ENCODE measurements around the gene CPT2. TPM values are rescaled to one million over a fixed set of nuclear protein-coding genes. Genes with fewer than 3 reads are reported as not detected.
"Not testable (repeated sequence)": the region's sequence is repeated elsewhere in the genome, so short reads cannot be mapped to it uniquely, and the experiment has no call there.

The CPT2 gene
- total RNA-seq, 1 donor from 2014 or later, result 22.9 TPM

DNA sequence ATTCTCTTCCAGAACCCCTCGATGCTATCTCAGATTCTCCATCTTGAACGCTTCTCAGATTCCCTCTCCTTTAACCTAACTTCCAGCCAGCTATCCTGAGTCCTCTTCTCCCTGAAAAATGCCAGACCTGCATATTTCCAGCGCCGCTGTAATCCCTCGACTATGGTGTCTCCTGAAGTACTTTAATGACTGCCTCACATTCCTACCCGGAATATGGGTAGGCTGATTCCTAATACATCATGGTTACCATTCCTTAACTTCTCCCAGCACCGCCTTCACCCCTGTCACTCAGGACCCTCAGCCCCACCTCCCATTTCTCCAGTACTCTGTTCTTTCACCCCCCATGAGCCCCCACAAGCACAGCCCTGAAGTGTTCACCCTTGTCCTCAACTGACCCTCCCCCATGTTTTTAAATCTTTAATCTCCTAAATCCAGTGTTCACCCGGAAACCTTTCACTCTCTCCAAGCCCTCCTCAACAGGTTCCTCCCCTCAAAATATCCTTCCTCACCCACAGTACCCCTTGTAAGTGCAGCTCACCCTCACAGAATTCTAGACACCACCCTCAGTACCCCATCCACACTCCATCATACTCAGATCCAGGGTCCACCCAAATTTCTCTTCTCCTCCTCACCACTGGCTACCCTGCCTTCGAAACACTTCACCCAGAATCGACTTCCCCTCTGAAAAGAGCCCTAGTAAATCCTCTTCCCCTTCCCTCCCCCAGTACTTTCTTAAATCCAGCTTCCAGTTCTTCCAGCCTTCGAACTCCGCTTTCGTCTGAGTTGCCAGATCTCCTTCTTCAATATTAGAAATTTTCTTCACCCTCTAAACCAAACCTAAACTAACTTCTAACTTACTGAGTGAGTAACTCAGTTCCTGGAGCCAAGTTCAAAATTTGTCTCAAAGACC is 922 bp downstream of the CPT2 start:
- H3K36me3 Mint-ChIP-seq (ENCODE audit: low read depth), result peaks cover 9% of the 10 kb centered on the region
- H3K27me3 Mint-ChIP-seq (ENCODE audit: low read depth), result no peaks in the 10 kb centered on the region
- peak overlapping the region; percentile 96 for H3K27ac Mint-ChIP-seq (ENCODE audit: unreplicated experiment)
- H3K4me3 Mint-ChIP-seq, result peak overlapping the region; percentile 92
- no peaks in the 10 kb centered on the region for H3K9me3 Mint-ChIP-seq
- TF ChIP-seq, protein P1, sequence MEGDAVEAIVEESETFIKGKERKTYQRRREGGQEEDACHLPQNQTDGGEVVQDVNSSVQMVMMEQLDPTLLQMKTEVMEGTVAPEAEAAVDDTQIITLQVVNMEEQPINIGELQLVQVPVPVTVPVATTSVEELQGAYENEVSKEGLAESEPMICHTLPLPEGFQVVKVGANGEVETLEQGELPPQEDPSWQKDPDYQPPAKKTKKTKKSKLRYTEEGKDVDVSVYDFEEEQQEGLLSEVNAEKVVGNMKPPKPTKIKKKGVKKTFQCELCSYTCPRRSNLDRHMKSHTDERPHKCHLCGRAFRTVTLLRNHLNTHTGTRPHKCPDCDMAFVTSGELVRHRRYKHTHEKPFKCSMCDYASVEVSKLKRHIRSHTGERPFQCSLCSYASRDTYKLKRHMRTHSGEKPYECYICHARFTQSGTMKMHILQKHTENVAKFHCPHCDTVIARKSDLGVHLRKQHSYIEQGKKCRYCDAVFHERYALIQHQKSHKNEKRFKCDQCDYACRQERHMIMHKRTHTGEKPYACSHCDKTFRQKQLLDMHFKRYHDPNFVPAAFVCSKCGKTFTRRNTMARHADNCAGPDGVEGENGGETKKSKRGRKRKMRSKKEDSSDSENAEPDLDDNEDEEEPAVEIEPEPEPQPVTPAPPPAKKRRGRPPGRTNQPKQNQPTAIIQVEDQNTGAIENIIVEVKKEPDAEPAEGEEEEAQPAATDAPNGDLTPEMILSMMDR (conservative IDR thresholded peaks at IDR 0.05), result no peak
- peaks cover 26% of the 10 kb centered on the region for H3K4me1 Mint-ChIP-seq
- DNase-seq (ENCODE audit: low read depth, low spot score), result no peak

- TF ChIP-seq, protein P1 (conservative IDR thresholded peaks at IDR 0.05), result no peak
- no peak for DNase-seq (ENCODE audit: low read depth, low spot score)
- H3K4me3 Mint-ChIP-seq, result peak overlapping the region; percentile 92
- peak overlapping the region; percentile 16 for H3K27ac Mint-ChIP-seq (ENCODE audit: unreplicated experiment)
- no peaks in the 10 kb centered on the region for H3K27me3 Mint-ChIP-seq (ENCODE audit: low read depth)
- no peaks in the 10 kb centered on the region for H3K9me3 Mint-ChIP-seq
- H3K4me1 Mint-ChIP-seq, result peaks cover 26% of the 10 kb centered on the region
- H3K36me3 Mint-ChIP-seq (ENCODE audit: low read depth), result peaks cover 16% of the 10 kb centered on the region
These were observed 1.6 kb downstream of the CPT2 start for GRCh38 chr1:53198241-53198651.

DNA sequence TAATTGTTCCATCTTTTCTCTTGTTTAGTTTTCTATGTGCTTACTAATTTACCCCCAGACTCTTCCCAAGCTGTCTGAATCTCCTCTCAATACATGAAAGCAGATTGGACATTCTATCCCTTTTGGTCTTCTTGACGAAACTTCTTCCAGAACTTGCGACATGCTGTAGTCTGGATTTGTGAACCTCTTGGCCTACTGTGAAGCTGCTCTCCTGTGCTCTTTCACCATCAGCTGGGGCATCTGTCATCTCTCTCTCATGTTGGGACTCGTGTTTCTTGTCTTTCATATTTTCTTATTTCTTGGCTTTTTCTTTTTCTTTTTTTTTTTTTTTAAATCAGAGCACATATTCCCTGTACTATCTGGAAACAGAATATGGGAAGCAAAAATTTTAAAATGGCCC is 6.8 kb downstream of the CPT2 start:
- Mint-ChIP-seq H3K9me3 (peaks cover 18% of the 10 kb centered on the region), H3K27ac (ENCODE audit: unreplicated experiment) (no peak overlapping the region), H3K27me3 (ENCODE audit: low read depth) (no peaks in the 10 kb centered on the region), H3K4me3 (no peak overlapping the region), H3K36me3 (ENCODE audit: low read depth) (peaks cover 58% of the 10 kb centered on the region), H3K4me1 (no peaks in the 10 kb centered on the region)
- TF ChIP-seq, protein P1 (conservative IDR thresholded peaks at IDR 0.05), result no peak
- no peak for DNase-seq (ENCODE audit: low read depth, low spot score)

- H3K27ac Mint-ChIP-seq (ENCODE audit: unreplicated experiment); H3K4me3 Mint-ChIP-seq; DNase-seq (ENCODE audit: low read depth, low spot score); H3K27me3 Mint-ChIP-seq (ENCODE audit: low read depth); H3K4me1 Mint-ChIP-seq: not testable (repeated sequence)
- H3K9me3 Mint-ChIP-seq, result peaks cover 18% of the 10 kb centered on the region
- peaks cover 71% of the 10 kb centered on the region for H3K36me3 Mint-ChIP-seq (ENCODE audit: low read depth)
These were observed 8.9 kb downstream of the CPT2 start for GRCh38 chr1:53205496-53205895.

- H3K36me3 Mint-ChIP-seq (ENCODE audit: low read depth), result peaks cover 65% of the 10 kb centered on the region
- H3K9me3 Mint-ChIP-seq, result peaks cover 18% of the 10 kb centered on the region
- not testable (repeated sequence) for H3K27ac Mint-ChIP-seq (ENCODE audit: unreplicated experiment); H3K4me1 Mint-ChIP-seq; DNase-seq (ENCODE audit: low read depth, low spot score); H3K4me3 Mint-ChIP-seq; H3K27me3 Mint-ChIP-seq (ENCODE audit: low read depth)
These were observed 9.6 kb downstream of the CPT2 start for GRCh38 chr1:53206083-53206685.

GRCh38 chr1:53206735-53207379 is 10.2 kb downstream of the CPT2 start:
- DNase-seq (ENCODE audit: low read depth, low spot score), result no peak
- Mint-ChIP-seq H3K4me1 (no peaks in the 10 kb centered on the region), H3K27me3 (ENCODE audit: low read depth) (no peaks in the 10 kb centered on the region), H3K9me3 (peaks cover 18% of the 10 kb centered on the region), H3K36me3 (ENCODE audit: low read depth) (peaks cover 64% of the 10 kb centered on the region), H3K4me3 (no peak overlapping the region), H3K27ac (ENCODE audit: unreplicated experiment) (no peak overlapping the region)
- TF ChIP-seq, protein P1 (conservative IDR thresholded peaks at IDR 0.05), result no peak
